Activated effector memory CD4-positive, alpha-beta T cell treated with Interleukin-2 at 50 U/mL for 16 hours (primary cell): ENCODE measurements around the gene CCDC40.

ENCODE experiments used
- DNase-seq: peaks from one replicate; pipeline ENCODE4 v3.0.0-alpha.2; 2020

Gene CCDC40

DNA sequence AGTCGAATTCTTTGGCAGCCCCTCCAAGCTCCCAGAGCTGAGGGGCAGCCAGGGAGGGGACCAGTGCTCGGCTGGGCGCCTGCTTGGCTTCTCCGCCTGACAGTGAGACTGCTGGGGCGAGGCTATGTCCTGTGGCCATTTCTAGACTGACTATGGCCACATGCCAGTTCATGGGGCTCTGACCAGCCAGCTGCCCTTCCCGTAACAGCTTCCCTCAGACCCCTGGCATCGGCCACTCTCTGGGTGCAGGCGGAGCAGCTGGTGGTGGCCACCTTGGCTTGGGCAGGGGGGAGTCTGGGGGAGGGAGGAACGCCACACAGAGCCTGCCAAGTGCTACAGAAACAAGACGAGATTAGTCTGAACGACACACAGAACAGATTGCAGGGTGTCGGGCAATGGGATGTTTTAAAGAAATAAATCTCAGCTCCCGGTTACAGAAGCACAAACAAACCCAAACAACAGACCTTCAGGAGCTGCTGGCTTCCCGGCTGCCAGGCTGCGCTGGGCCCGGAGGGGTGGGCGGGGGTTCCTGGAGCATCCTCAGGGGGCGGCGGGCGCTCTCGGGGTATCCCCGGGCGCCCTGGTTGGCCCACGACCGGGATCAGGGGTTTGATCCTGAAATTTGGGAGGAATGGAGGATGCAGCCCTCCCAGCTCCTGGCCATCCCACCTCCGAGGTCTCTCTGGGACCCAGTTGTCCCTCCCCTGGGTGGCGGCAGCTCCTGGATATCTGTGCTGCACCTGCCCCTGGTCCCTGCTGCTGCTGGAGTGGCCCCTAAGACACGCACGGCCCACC is 35.3 kb upstream of the CCDC40 start:
- no peak for DNase-seq

GRCh38 chr17:80002070-80002641 is 34.3 kb upstream of the CCDC40 start:
- DNase-seq: no peak

DNA sequence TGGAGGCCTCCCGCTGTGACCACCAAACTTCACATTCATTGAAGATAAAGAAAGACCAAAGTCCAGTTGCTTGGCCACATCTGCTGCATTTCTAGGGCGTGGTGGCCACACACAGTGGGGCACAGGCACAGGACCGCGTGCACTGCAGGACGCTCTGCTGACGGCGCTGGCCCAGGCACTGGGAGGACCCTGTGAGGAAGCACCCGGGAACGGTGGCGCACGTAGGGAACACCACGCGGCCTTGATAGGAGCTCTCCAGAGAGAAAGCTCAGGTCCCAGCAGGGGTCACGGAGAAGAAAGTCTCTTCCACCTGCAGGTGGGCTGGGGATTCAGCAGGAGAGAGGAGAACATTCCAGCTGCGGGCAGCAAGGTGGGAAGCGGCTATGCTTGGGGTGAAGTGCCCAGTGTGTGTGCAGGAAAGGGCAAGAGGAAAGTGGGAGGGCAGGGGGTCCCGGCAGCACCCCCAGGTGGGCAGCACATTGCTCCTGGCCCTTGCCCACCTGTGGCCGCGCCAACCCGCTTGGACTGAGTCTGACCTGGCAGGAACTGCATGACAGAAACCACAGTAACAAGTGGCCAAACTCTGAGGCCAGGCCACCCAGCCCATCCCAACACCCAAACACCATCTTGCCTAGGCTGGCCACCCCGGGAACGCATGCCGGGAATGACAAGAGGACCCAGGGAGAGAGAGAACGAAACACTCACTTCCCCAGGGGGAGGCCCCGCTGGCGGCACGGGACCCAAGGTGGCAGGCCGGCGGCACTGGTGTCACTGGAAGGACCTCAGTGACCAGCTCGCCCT is 33.6 kb upstream of the CCDC40 start:
- DNase-seq: no peak

DNA sequence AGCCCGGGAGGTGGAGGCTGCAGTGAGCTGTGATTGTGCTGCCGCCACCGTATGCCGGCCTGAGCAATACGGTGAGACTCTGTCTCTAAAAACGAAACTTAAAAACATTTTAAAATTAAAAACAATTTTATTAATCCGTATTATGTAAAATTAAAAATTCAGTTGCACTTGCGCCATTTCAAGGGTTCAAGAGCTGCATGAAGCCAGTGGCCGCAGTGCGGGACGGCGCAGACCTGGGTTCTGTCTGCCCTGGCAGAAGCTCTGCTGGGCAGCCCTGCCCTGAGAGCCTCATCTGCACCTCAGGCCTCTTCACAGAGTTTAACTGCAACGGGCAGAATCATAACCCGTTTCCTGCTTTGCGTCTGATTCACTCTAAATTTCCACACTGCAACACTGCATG is 32.5 kb upstream of the CCDC40 start:
- no peak for DNase-seq

GRCh38 chr17:80005360-80006338 is 30.8 kb upstream of the CCDC40 start:
- peak; percentile 26 for DNase-seq

DNA sequence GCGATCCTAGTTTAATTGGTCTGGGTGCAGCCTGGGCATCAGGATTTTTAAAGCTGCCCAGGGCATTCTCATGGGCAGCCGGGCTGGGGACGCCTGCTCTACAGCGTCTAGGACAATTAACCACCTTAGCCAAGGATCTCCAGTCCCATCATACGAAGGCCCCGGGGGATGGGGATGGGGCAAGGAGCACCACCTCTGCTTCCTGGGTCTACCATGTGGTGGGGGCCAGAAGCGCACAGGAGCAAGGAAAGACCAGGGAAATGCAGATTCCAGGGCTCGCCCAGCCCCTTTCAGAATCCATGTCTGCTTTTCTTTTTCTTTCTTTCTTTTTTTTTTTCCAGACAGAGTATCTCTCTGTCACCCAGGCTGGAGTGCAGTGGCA is 30.1 kb upstream of the CCDC40 start:
- no peak for DNase-seq

DNA sequence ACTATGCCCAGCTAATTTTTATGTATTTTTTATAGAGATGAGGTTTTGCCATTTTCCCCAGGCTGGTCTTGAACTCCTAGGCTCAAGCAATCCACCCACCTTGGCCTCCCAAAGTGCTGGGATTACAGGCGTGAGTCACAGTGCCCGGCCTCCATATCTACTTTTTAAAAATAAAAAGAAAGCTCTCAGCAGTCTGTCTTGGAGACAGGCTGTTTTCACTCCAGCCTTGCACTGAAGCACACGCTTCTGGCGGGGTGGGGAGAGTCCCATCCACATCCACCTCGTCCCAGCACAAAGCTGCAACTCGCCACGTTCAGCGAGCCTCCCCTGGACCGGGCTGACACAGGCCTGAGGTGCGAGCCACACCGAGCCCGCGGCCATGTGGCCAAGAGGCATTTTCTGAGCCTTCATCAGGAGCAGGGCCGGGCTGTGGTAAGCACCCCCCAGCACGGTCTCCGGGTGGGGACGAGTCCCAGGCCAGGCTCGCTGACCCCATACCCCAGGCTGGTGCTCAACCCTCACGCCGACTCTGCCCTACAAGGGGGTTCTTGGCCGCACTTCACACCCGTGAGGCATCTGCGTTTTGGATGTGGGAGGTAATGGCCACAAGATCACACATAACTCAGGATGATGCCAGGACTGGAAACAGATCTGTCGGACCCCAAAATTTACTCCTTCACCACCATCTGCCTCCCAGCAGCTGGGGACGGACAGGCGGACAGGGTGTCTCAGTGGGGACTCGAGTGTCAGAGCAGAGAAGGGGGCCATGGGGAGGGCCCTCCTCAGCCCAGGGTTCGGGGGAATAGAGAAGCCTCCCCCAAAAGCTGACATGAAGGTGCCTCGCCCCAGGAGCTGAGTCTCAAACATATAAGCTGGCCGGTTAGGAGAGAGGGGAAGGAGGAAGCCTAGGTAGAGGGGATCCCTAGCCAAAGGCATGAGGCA is 29.4 kb upstream of the CCDC40 start:
- no peak for DNase-seq

DNA sequence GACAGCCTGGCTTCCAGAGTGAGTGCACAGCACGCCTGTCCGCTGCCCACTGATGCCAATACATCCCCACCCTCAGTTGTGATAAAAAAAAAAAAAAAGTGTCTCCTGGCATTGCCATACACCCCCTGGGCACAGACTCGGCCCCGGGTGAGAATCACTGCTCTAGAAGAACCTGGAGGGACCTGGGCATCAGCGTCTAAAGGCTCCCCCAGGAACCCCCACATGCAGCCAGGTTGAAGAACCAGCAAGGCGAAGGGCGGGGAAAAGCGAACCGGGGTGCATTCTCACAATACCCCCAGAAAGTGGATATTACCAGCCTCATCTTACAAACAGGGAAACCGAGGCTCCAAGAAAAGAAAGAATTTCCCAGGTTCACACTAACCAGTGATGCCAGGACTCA is 28.5 kb upstream of the CCDC40 start:
- DNase-seq: no peak

GRCh38 chr17:80008383-80008840 is 28.0 kb upstream of the CCDC40 start:
- peak; percentile 54 for DNase-seq

DNA sequence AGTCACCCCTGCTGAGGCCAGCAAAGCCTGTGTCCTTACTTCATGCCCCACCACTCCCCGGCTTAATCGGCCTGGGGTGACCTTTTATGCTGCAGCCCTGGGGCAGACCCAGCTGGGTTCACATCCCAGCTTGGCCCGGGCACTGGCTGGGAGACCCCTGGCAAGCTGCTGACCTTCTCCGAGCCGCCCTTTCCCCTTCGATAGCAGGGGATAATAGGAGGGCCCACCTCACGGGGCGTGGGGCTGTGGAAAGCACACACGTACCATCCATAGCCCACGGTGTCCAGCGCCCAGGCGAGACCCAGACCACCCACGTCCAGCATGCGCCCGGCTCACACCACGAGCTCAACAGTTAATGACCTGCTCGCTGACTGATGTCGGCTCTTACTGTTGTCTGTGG is 27.6 kb upstream of the CCDC40 start:
- no peak for DNase-seq

DNA sequence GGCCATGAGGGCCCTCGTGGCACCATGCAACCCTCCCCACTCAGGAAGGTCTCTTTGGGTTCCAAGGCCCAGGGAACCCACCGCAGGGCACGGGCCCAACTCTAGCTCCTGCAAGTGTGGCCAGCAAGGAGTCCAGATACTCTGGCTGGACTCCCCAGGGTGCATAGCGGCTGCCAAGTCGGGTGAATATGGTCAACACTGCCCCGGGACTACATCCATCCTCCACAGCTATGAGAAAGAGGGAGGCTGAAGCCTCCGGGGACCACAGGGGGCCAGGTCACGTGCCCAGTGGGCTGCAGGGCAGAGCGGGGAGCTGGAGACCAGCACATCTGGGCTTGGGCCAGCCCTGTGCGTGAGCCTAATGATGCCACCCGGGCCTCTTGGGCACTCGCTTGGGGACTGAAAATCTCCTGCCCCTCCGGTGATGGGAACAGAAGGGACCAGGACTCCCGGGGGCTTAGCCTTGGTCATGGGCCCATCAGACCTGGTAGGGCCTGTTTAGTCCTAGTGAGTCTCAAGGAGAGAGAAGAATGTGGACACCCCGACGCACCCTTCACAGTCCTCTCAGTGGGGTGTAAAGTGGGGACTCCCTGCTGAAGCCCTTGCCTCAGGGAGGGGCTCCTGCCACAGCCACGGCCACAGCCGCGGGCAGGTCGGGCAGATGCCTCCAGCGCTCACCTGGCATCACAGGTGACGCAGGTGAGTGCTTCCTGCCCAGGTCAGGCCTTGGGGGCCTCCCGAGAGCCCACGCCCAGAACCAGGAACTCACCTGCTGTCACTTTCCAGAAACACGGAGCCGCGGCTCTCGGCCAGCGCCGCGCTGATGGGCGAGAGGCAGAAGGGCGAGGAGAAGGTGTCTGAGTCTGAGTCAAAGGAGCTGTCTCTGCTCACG is 26.8 kb upstream of the CCDC40 start:
- no peak for DNase-seq

DNA sequence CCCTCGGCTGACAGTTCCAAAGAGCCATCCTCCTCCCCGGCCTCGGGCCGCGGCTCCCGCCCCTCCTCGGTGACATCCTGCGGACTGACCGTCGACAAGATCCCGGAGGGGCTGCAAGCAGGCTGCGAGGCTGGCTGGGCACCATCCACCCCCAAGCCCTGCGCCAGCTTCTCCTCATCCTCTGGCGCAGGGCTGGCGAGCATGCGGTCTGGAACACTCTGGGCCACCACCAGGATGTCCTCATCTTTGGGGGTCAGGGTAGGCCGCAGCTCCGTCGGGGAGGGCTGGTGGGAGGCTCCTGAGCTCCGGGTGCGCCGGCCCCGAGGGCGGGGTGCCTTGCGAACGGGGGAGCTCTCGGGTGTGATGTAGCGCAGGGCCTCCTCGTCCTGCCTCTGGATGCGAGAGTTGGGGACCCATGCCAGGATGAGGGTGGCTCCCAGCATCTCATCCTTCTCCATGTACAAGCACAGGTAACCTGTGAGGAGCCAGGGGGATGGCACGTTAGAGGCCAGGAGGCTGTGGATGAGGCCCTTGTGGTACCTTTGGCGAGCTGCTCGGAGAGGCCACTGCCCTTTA is 26.1 kb upstream of the CCDC40 start:
- no peak for DNase-seq

GRCh38 chr17:80011989-80012555 is 24.4 kb upstream of the CCDC40 start:
- no peak for DNase-seq

GRCh38 chr17:80012765-80013741 is 23.4 kb upstream of the CCDC40 start:
- DNase-seq: no peak

- DNase-seq: no peak
Measured at GRCh38 chr17:80017226-80018010, 19.0 kb upstream of the CCDC40 start.

GRCh38 chr17:80018917-80019651 is 17.4 kb upstream of the CCDC40 start:
- no peak for DNase-seq

- no peak for DNase-seq
Measured at GRCh38 chr17:80021600-80021999, 14.8 kb upstream of the CCDC40 start.
